Measurements from ENCODE around the gene EXOC4.

Gene EXOC4

DNA sequence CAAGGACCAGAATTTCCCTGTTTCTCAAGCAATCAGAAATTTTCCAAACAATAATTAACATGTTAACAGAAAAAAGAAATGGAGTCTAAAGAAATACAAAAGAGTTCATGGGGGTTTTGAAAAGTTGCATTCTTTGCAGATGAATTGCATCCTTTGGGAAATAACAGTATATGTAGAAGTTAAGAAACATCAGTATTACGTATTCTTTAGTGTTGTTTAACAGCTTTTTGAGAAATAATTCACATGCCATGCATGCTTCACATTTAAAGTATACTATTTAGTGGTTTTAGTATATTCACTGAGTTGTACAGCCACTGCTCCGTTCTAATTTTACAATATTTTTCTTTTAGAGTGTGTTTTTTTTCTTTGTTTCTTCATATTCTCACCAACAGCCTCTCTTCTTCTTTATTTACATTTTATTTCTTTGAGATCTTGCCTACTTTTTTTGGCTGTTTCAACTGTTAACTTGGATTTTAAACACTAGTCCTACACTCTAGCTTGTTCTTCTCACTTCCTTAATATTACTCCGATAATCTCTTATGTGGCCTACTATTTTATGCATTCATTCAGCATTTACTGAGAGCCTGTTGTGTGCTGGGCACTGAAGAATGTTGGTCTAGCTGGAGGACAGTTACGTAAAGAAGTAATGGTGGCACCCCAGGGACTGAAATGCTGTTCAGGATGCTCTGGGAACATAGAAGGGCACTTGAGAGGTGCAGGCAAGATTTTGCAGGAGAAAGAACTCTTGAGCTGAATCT lies 330.1 kb downstream of the EXOC4 start:
- no peak for DNase-seq

DNA sequence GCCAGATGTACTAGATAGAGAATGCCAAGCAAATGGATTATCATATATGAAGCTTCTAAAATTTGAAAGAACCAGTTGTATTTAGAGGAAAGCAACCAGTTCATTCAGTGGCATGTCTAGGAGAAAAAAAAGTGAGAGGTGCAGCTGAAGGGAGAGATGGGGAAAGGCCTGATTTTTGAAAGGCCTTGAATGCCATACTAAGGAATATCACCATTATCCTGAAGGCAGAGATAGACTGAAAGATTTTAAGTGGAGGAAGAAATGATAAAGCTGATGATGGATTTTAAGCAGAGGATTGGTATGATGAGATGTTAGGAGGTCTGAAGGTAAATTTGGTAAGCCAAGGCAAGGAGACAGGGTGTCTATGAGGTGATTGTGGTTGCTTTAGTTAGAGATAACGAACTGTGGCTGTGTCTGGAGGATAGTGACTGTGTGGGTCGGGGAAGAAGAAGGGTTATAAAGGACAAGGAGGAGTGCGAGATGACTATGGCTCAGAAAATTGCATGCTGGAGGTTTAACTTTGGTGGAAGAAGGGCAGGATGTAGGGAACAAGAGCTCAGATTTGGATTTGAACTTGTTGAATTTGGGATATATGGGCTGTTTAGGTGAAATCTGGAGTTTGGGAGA lies 330.8 kb downstream of the EXOC4 start:
- DNase-seq, result no peak

DNA sequence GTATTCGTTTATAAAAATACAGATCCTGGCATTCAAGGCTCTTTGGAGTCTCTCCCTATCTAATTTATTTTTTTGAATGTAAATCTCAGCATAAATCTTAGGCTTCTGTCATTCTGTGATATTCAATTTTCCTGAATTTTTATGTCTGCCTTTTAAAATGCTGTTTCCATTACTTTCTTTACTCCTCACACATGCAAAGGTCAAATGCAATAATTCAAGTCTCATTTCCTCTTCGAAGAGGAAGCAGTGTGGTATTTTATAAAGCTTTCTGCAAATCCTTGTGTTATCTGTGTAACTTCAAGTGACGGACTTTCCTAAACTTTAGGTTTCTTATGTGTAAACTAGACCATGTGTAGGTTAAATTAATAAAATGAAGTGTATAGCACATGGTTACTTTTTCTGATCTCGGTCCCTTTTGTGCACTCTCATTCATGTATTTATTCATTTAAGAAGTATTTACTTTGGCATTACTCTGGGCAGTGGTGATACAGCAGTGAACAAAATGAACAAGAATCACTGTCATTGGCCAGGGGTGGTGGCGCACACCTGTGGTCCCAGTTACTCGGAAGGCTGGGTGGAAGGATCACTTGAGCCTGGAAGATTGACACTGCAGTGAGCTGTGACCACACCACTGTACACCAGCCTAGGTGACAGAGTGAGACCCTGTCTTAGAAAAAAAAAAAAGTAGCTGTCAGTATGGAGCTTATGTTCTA lies 332.2 kb downstream of the EXOC4 start:
- DNase-seq, result no peak

DNA sequence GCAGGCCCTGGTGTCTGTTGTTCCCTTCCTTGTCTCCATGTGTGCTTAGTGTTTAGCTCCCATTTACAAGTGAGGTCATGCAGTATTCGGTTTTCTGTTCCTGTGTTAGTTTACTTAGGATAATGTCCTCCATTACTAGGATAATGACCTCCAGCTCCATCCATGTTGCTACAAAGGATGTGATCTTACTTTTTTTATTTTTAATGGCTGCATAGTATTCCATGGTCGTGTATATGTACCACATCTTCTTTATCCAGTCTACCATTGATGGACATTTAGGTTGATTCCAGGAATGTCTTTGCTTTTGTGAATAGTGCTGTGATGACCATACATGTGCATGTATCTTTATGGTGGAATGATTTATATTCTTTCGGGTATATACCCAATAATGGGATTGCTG lies 333.4 kb downstream of the EXOC4 start:
- DNase-seq, result no peak

DNA sequence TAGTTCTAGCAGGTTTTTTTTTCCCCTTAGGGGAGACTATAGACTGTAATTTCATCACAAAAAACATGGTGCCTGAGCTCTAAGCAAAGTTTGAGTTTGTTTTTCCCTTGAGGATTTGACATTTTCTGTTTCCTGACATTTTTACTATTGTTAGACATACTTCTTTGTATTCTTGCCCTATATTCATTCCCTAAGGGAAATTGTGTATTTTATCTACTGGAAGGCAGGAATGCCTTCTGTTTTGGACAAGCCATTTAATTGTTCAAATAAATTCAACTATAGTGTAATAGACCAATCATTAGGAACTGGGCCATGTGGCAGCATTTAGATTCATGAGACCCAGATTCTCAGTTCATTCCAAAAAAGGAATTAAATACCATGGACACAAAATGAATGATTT lies 335.0 kb downstream of the EXOC4 start:
- no peak for DNase-seq

DNA sequence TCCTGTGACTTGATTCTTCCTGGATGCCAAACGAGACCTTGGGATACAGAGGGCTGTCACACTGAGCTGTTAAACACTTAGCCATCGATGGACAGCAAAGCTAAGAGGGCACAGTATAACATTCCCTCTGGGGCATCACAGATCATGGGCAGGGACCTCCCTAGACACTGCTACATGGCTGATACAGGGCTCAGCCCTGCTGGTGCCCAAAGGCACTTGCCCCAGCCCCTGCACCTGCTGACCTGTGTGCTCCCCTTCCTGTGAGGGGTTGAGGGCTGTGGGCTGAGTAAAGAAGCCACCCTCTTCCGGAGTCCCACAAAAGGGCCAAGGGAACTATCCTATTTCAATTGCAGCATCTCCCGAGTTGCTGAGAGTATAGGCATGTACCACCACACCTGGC lies 337.9 kb downstream of the EXOC4 start:
- no peak for DNase-seq

DNA sequence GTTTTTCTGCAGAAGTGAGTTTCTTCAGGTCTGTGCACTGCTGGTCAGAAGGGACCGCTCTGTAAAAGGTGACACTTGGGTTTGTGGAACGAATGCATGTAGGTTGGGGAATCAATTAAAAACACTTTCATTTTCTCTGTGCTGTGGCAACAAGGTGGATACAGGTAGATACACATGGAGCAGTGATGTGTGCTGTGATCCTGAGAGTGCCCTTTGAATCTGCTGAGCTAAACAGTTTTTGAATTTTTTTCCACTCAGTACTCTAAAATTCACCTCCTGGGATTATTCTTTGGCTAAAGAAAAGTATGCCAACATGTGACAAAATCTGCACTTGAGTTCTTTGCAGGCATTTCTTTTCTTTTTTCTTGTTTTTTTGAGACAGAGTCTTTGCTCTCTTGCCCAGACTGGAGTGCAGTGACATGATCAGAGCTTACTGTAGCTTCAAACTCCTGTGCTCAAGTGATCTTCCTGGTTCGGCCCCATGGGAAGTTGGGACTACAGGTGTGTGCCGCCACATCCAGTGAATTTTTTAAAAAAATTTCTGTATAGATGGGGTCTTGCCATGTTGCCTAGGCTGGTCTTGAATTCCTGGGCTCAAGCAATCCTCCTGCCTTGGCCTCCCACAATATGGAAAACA lies 338.9 kb downstream of the EXOC4 start:
- no peak for DNase-seq

DNA sequence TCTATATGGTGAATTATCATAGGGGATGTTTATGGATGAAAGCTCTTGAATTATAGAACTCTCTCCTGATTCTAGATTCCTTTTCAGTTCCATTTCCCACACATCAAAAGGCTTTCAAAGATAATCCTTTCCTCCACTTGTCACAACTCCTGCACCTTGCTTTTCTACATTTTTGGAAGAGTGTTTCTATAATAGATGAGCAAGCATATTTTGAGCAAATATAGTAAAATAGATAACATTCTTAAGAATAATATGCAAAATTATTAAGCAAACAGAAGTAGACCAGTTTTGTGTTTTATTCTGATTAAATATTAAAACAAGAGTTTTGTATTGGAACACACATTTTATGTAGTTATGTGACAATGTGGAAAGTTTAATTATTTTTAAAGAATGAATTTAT lies 340.7 kb downstream of the EXOC4 start:
- DNase-seq, result no peak

DNA sequence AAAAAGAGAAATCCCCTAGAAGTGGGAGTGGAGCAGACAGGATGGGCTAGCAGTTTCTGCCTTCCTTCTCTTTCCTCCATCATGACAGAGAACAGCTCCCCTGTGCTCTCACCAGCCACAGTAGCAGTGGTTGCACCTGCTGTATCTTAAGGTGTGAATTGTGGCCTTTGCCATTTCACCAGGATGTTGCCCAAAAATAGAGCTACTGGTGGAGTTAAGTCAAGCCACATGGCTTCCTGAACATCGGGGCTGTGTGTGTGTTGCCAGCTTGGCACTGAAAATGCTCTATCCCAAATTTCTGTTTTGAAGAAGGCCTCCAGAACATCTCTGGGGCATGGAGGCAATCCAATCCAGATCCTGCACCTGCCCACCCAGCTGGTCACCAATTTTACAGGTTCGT lies 348.7 kb downstream of the EXOC4 start:
- DNase-seq, result no peak

DNA sequence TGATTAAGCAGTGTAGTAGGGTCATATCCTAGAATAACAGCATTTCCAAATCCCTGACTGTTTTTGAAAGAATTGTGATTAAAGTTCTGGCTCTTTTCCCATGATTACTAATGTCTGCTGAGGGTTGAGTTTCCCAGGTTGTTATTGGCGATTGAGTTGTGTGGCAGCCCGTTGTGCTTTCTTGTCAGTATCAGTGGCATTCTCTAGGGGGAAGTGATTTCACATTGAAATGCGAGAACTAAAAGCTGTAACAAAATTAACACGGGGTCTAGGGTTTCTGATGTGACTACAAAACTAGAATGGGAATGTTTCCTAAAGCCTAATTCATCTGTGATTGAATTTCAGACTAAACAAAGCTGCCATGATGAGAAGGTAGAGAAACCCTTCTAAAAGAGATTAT lies 349.4 kb downstream of the EXOC4 start:
- DNase-seq, result no peak

DNA sequence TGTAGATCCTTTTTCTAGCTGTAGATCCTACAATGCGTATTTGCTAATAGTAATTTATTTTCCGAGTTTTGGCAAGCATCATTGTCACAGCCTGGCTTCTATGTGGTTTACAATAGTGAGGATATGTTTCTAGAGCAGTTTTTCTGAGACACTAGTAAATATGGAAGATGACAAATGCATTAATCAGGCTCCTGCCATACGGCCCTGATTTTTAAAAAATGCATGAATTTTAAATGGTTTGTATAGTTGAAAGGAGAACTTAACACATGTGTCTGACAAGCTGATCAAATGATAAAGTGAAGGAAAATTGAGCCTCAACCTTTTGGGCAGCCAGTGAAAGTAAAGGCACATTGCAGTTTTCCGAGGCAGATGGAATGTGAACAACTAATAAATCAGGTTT lies 354.1 kb downstream of the EXOC4 start:
- DNase-seq, result no peak

DNA sequence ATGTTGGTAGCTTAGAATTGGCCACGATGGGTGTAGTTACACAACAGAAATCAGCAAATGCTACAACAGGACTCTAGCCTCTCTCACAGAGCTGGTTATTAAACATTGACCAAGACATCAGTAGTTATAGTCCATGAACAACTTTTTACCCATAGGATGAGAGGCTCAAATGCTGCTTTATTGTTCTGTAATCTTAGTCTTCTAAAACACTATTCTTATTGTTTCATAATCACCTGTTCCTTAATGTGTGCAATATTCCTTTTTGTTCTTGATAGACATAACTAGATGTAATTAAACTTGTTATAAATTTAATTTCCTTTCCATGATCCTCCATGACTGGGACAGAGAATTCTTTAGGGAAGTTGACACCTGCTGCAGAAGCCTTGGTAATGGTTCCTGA lies 356.9 kb downstream of the EXOC4 start:
- no peak for DNase-seq

DNA sequence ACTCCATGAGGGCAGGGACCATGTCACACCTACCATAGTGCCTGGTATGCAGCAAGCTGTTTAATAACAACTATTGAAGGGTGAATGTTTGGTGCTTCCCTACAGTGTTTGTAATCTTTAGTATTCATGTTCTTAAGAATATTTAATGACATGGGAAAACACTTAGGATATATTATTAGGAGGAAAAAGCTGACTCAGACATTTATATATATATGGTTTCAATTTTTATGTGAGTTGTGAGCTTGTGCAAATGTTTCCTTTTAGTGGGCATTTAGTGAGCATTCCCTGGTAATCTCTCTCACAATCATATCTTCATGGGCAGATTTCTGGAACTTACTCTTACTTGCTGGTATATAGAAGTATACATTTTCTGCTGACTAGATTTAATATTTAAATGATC lies 359.1 kb downstream of the EXOC4 start:
- no peak for DNase-seq

DNA sequence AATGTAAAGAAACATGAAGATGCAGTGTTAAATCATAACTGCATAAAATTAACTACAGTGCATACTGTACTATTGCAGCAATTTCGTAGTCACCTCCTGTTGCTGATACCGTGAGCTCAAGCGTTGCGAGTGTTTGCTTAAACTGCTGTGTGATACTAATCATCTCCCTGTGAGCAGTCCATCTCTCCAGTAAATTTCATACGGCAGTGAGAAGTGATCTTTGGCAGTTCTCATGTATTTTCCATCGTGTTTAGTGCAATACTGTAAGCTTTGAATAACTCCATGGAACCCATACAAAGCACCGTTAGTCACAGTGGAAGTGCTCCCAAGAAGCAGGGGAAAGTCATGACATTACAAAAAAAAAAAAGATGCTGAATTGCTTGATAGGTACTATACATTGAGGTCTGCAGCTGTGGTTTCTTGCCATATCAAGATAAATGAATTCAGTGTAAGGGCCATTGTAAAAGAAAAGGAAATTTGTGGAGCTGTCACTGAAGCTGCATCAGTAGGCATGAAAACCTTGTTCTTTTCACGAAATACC lies 360.4 kb downstream of the EXOC4 start:
- DNase-seq, result no peak

DNA sequence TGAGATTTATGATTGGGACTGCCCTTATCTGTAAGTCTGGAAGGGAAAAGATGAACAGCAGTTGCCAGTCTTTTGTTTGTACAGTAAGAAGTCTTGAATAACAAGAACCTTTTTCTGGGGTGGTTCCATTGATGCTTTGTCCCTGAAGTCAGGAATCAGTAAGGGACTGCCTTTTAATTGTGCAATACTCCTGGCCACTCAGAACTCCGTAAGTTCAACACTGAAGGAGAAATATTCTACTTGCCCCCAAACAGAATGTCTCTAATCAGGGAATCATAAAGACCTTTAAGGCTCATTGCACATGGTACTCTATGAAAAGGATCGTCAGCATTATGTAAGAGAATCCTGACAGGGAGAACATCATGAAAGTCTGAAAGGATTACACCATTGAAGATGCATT lies 361.4 kb downstream of the EXOC4 start:
- no peak for DNase-seq

DNA sequence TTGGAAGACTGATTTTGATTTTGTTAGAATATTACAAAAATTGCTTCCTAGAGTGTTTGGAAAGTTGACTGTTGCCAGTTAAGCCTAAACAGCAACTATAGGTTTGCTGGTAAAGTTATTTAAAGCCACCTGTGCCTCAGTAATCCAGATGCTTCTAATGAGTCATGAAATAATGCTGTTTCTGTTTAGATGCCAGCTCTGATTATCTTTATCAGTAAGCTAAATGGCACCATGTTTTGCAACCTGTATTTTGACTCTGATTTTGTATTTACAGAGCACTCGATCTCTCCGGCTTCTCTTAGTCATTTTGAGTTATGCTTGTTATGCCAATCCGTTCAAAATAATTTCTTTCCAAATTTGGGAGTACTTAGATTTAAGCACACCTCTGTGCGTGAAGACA lies 366.1 kb downstream of the EXOC4 start:
- no peak for DNase-seq

DNA sequence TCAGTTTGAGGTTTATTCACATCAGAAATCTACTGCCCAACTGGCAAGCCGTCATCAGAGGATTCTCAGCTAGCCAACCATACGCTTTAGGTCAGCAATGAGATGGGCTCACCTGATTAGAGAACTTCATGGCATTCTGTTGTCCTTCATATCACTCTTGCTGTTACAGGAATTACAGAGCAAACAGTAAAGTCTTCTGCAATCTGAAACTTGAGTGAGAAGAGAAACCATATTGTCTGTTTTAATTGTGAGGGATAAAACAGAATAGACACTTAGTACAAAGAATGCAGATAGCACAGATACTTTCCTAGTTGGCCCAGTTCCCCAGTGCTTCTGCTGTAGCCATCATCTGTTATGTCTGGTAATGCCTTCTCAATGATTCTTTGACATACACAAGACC lies 366.6 kb downstream of the EXOC4 start:
- DNase-seq, result no peak

DNA sequence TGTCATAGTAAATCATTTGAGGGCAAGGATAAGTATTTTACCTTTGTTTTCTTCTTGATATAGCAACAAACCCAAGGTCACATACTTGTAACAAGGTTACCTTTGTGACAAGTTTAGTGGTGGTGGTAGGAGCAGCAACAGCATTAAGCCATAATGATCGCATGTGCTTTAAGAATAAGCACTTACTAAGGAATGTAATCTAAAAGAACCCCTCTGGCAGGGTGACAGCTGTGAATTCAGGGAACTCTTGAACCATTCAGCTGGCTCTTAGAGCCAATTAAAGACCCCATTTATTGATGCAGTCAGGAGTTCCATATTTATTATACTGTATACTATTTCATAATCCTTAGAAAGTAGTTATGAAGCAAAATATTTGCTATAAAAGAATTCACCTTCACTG lies 370.8 kb downstream of the EXOC4 start:
- no peak for DNase-seq

DNA sequence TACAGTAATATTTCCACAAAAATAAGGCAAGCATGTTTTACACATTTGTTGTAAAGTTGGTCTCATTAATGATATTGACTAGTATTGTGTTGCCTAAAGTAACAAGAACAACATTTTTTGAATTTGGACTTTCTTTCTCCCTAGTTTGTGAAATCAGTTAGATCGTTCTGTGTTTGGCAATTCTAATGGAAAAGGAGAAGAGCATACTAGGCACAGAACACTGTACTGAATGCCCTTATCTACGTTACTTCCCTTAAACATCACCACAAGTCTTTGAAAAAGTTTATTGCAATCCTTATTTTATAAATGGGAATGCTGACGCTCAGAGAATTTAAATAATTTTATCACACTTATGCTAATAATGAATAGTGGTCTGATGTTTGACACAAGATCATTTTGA lies 372.2 kb downstream of the EXOC4 start:
- DNase-seq, result no peak

DNA sequence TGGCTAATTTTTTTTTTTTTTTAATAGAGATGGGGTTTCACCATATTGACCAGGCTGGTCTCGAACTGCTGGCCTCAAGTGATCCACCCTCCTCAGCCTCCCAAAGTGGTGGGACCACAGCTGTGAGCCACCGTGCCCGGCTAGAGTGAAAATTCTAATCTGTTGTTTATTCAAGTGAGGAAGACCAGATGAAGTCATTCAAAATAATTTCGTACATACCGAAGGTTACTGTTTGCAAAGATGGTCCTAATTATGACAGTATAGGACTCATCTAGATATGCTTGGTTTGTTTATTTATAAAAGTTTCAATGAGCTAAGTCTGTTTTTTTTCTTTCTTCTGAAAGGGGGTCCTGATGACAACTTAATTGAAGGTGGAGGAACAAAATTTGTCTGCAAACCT lies 376.8 kb downstream of the EXOC4 start:
- DNase-seq, result no peak

DNA sequence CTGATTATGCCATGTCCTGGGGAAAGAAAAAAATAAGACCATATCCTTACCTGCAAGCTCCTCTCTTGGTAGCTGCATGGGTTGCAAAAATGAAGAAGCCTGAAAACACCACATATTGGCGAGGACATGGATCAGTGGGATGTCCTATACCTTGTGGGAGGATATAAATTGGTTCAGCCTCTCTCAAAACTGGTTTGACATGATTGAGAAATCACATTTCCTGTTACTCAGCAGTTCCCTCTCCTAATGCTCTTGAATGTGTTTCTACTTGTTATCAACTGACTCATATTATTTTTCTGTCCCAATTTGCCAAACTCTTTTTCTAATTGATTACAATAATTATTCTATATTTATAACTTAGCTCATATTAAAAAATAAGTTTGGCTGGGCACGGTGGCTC lies 380.2 kb downstream of the EXOC4 start:
- no peak for DNase-seq

DNA sequence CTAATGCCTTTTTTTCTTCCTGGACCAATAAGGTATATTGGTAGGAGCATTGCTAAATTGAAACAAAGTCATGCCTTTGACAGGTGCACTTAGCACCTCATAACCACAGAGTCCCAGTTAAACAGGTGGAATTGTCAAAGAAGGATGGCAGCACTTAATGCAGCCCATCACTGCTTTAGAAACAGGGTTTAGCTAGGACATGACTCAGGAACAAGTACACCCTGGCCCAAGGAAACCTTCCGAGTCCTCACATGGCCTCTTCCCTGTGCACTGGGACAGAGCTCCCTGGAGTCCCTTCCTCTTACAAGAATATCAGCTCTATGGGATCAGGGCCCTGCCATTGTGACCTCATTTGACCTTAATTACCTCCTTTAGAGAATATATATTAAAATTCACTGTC lies 382.7 kb downstream of the EXOC4 start:
- DNase-seq, result no peak

DNA sequence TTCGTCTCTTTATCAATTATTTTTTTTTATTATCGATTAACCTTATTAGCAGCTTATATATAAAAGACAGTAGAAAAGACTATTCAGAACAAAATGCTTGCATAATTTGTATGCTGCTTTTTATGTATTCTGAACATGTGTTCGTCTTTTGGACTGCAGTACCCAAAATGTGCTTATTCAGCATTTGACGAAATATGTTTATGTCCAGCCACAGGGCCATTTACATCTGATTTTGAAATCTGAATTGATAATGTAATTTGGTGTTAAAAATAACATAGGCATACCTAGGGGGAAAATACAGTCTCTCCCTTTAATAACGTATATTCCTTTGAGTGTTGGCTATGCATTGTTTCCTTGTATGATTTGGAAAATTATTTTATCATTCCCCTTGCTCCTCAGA lies 386.0 kb downstream of the EXOC4 start:
- no peak for DNase-seq

DNA sequence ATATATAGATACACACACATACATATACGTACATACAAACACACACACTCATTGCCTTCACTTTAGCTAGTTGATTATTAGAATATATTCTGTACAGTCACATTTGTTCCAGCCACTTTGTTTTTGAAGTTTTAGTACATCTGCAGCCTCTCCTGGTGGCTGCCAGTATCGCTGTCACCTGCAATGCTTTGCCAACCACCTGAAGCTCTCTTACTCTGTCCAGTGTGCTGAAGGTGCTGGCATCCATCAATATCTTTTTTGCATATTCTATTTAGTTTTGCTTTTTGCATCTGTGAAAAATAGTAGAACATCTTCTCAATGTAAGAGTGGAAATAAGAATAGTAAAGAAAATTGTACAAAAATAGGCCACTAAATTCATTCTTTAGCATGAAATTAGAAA lies 388.6 kb downstream of the EXOC4 start:
- no peak for DNase-seq

Measured in activated effector memory CD4-positive, alpha-beta T cell treated with Interleukin-2 at 50 U/mL for 16 hours (primary cell).